ENCODE measurements around the gene ANKFN1. TPM values are rescaled to one million over a fixed set of nuclear protein-coding genes. Genes with fewer than 3 reads are reported as not detected.

Gene ANKFN1
- total and polyA plus RNA-seq, 2 of the 13 experiments (the other 11 are each of a cell fraction or from before 2014, with no cell fraction given), result not detected

DNA sequence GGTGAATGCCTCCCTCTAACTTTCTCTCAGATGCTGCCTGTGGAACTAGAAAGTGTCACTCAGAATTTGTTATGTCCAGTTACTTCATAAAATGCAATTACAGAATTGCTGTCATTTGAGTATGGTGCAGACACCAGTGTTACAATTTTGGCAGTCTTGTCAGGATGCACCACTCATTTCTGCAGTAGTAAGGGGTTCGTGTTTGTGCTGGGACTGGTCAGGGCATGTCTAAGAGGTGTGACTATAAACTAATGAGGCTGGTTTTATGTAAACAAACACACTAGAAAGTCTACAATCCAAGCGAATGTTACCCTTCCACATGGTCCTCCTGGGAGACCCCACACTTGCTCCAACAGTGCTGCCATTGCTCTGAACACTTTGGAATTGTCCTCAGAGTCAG lies 206.2 kb downstream of the ANKFN1 start (continued):
- TF ChIP-seq ZKSCAN5 (CRISPR knock-in tag; IDR thresholded peaks at IDR 0.05) (no peak), FOXK1 (CRISPR knock-in tag; IDR thresholded peaks at IDR 0.05; ENCODE audit: borderline replicate concordance, low read depth) (no peak), KDM5A (IDR thresholded peaks at IDR 0.05; ENCODE audit: borderline replicate concordance, low read length) (no peak), HES4 (CRISPR knock-in tag; IDR thresholded peaks at IDR 0.05; ENCODE audit: borderline replicate concordance) (no peak)
- TF ChIP-seq, protein P1, sequence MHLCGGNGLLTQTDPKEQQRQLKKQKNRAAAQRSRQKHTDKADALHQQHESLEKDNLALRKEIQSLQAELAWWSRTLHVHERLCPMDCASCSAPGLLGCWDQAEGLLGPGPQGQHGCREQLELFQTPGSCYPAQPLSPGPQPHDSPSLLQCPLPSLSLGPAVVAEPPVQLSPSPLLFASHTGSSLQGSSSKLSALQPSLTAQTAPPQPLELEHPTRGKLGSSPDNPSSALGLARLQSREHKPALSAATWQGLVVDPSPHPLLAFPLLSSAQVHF (CRISPR knock-in tag; IDR thresholded peaks at IDR 0.05), result no peak

DNA sequence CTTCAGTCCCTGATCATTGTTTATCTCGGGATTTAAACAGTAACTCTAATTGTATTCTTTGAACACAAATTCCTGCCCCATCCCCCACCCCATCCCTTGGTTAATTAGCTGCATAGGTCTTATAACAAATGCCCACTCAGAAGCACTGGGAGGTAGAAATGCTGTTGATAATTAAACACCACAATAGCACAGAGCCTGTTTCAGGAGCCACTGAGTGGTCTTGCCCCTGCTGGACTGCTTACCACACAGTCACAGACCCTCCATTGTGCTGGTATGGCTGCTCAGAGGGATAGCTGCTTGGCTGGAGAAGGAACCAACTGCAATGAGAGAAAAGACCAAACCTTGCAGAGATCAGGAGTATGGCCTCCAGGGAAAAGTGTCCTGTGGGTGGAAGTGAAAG lies 214.1 kb downstream of the ANKFN1 start:
- Histone ChIP-seq H3K4me1 (ENCODE audit: insufficient read depth, low read length) (no peaks in the 10 kb centered on the region), H3K27ac (ENCODE audit: extremely low read length, insufficient read depth, low read length) (no peak overlapping the region), H3K36me3 (replicated peaks in 1 of 2; ENCODE audit: control insufficient read depth in 1 of 2, insufficient read depth in 2 of 2, low read length in 2 of 2) (no peaks in the 10 kb centered on the region), H3K4me3 (replicated peaks in 1 of 3; ENCODE audit: insufficient read depth in 1 of 3, low read depth in 2 of 3, low read length in 3 of 3) (no peak overlapping the region), H3K4me2 (ENCODE audit: low read depth, low read length) (no peak overlapping the region), H2AFZ (ENCODE audit: low read length) (no peak overlapping the region), H3K79me2 (ENCODE audit: insufficient read depth, low read length) (no peaks in the 10 kb centered on the region), H3K27me3 (ENCODE audit: control insufficient read depth in 1 of 2, insufficient read depth in 2 of 2, low read length in 2 of 2) (no peaks in the 10 kb centered on the region), H3K9ac (ENCODE audit: insufficient read depth, low read depth, low read length) (no peak overlapping the region), H3K9me3 (ENCODE audit: low read length) (no peaks in the 10 kb centered on the region), H4K20me1 (ENCODE audit: insufficient read depth, low read length) (no peaks in the 10 kb centered on the region)
- in situ Hi-C loops (cut with HindIII; ENCODE audit: extremely low pct_ligation_motif_present, low pct_unique_long_range_greater_than_20kb) (no loop called here), intact Hi-C loops (cut with micrococcal nuclease; ENCODE audit: unreplicated experiment) (no loop called here)
- TF ChIP-seq ZFP36L1 (CRISPR knock-in tag; IDR thresholded peaks at IDR 0.05) (no peak), HNRNPUL1 (IDR thresholded peaks at IDR 0.05; ENCODE audit: low read depth, low read length) (no peak), GFI1 (CRISPR knock-in tag; IDR thresholded peaks at IDR 0.05; ENCODE audit: borderline replicate concordance) (no peak), ZNF354B (CRISPR knock-in tag; IDR thresholded peaks at IDR 0.05) (no peak), SNAI1 (CRISPR knock-in tag; IDR thresholded peaks at IDR 0.05; ENCODE audit: borderline replicate concordance) (no peak), HOXA5 (CRISPR knock-in tag; IDR thresholded peaks at IDR 0.05) (no peak), HCFC1 (IDR thresholded peaks at IDR 0.05; ENCODE audit: low read depth, low read length) (no peak)
- TF ChIP-seq, protein P2, sequence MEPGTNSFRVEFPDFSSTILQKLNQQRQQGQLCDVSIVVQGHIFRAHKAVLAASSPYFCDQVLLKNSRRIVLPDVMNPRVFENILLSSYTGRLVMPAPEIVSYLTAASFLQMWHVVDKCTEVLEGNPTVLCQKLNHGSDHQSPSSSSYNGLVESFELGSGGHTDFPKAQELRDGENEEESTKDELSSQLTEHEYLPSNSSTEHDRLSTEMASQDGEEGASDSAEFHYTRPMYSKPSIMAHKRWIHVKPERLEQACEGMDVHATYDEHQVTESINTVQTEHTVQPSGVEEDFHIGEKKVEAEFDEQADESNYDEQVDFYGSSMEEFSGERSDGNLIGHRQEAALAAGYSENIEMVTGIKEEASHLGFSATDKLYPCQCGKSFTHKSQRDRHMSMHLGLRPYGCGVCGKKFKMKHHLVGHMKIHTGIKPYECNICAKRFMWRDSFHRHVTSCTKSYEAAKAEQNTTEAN (CRISPR knock-in tag; conservative IDR thresholded peaks at IDR 0.05), result no peak
- TF ChIP-seq, protein P3, sequence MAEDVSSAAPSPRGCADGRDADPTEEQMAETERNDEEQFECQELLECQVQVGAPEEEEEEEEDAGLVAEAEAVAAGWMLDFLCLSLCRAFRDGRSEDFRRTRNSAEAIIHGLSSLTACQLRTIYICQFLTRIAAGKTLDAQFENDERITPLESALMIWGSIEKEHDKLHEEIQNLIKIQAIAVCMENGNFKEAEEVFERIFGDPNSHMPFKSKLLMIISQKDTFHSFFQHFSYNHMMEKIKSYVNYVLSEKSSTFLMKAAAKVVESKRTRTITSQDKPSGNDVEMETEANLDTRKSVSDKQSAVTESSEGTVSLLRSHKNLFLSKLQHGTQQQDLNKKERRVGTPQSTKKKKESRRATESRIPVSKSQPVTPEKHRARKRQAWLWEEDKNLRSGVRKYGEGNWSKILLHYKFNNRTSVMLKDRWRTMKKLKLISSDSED (CRISPR knock-in tag; IDR thresholded peaks at IDR 0.05), result no peak
- TF ChIP-seq, protein P4, sequence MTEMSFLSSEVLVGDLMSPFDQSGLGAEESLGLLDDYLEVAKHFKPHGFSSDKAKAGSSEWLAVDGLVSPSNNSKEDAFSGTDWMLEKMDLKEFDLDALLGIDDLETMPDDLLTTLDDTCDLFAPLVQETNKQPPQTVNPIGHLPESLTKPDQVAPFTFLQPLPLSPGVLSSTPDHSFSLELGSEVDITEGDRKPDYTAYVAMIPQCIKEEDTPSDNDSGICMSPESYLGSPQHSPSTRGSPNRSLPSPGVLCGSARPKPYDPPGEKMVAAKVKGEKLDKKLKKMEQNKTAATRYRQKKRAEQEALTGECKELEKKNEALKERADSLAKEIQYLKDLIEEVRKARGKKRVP (CRISPR knock-in tag; IDR thresholded peaks at IDR 0.05), result no peak
- TF ChIP-seq, protein P5, sequence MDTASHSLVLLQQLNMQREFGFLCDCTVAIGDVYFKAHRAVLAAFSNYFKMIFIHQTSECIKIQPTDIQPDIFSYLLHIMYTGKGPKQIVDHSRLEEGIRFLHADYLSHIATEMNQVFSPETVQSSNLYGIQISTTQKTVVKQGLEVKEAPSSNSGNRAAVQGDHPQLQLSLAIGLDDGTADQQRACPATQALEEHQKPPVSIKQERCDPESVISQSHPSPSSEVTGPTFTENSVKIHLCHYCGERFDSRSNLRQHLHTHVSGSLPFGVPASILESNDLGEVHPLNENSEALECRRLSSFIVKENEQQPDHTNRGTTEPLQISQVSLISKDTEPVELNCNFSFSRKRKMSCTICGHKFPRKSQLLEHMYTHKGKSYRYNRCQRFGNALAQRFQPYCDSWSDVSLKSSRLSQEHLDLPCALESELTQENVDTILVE (CRISPR knock-in tag; IDR thresholded peaks at IDR 0.05), result no peak
- 0% methylated on average over 1 of the region's 1 CpG for WGBS (ENCODE audit: low lambda C conversion rate)
- ChIA-PET CTCF (ENCODE audit: low intra/inter-chr PET ratio, low total read pairs) (no interaction called here), POLR2A (no interaction called here)
- DNase-seq (ENCODE audit: low spot score) (no peak), FAIRE-seq (no peak), ATAC-seq (no peak)
- no TSS peak for BruUV-seq (replicated peaks)

Data from HepG2 (cell line).